ENCODE data around the gene ADH4. TPM values are rescaled to one million over a fixed set of nuclear protein-coding genes. Genes with fewer than 3 reads are reported as not detected.
A peak's percentile ranks its signal among the peaks of the same experiment; 100 is the strongest.

Gene ADH4
- total and polyA plus RNA-seq, 9 of the 15 experiments (the other 6 are each of a cell fraction or from before 2014, with no cell fraction given) = not detected

DNA sequence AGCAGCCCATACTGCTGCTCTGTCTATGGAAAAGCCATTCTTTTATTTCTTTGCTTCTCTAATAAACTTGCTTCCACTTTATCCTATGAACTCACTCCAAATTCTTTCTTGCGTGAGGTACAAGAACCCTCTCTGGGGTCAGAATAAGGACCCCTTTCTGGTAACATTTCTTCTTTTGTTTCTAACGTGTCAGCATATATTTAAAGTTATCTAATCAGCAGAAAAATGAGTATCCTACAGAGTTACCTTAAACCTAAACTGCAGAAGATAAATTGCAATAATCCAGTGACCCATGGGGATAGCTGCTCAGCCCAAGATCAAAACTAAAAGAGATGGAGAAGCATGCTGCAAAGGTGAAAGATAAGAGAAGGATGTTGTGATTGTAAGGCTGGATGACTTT, 59.5 kb downstream of the ADH4 start:
- intact Hi-C loops (cut with micrococcal nuclease) = no loop called here
- Histone ChIP-seq H3K36me3 (ENCODE audit: control insufficient read depth, insufficient read depth, low read length) (peaks cover 63% of the 10 kb centered on the region), H3K4me2 (ENCODE audit: insufficient read depth, low read length) (no peak overlapping the region), H3K9me3 (replicated peaks; ENCODE audit: control insufficient read depth, insufficient read depth, low read depth, low read length) (no peaks in the 10 kb centered on the region), H3K27ac (ENCODE audit: extremely low read depth, low read depth, low read length) (no peak overlapping the region), H3K9me1 (ENCODE audit: control insufficient read depth, insufficient read depth, low read length) (no peaks in the 10 kb centered on the region), H3K4me3 (no peak overlapping the region), H3K4me1 (replicated peaks in 1 of 2; ENCODE audit: control insufficient read depth in 2 of 2, insufficient read depth in 2 of 2, low read length in 2 of 2) (peaks cover 0 to 4% of the 10 kb centered on the region in 2 experiments; a peak in 3 of 5 replicates), H3K79me2 (ENCODE audit: control insufficient read depth, insufficient read depth, low read length) (peaks cover 58% of the 10 kb centered on the region), H4K20me1 (replicated peaks; ENCODE audit: control insufficient read depth, insufficient read depth, low read length) (no peaks in the 10 kb centered on the region; the same call in 1 of the 2 replicates), H3K9ac (ENCODE audit: insufficient read depth in 1 of 2, low read depth in 2 of 2, low read length in 2 of 2) (no peak overlapping the region), H3K27me3 (ENCODE audit: control insufficient read depth in 2 of 2, insufficient read depth in 2 of 2, low read length in 2 of 2) (no peaks in the 10 kb centered on the region), H2AFZ (ENCODE audit: low read depth, low read length) (no peak overlapping the region)
- DNase-seq (ENCODE audit: extremely low read depth in 1 of 4, low spot score in 3 of 4) (no peak), FAIRE-seq (no peak), ATAC-seq (no peak)
- TF ChIP-seq ZNF316 (IDR thresholded peaks at IDR 0.05) = peak; percentile 89
- TF ChIP-seq MAFK (IDR thresholded peaks at IDR 0.05; ENCODE audit: low read length) = peak; percentile 62; the same call in 1 of the 2 replicates
- TF ChIP-seq, protein P1, sequence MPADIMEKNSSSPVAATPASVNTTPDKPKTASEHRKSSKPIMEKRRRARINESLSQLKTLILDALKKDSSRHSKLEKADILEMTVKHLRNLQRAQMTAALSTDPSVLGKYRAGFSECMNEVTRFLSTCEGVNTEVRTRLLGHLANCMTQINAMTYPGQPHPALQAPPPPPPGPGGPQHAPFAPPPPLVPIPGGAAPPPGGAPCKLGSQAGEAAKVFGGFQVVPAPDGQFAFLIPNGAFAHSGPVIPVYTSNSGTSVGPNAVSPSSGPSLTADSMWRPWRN (IDR thresholded peaks at IDR 0.05; ENCODE audit: low read depth) = no peak
- peak; percentile 67 for TF ChIP-seq C11orf30 (IDR thresholded peaks at IDR 0.05; ENCODE audit: low read depth)
- TF ChIP-seq, protein P2, sequence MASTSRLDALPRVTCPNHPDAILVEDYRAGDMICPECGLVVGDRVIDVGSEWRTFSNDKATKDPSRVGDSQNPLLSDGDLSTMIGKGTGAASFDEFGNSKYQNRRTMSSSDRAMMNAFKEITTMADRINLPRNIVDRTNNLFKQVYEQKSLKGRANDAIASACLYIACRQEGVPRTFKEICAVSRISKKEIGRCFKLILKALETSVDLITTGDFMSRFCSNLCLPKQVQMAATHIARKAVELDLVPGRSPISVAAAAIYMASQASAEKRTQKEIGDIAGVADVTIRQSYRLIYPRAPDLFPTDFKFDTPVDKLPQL (IDR thresholded peaks at IDR 0.05; ENCODE audit: extremely low read depth, insufficient read length) = no peak
- TF ChIP-seq CBFB (CRISPR knock-in tag; IDR thresholded peaks at IDR 0.05) = no peak
- TF ChIP-seq MAFG (tag; conservative IDR thresholded peaks at IDR 0.05) = peak; percentile 44; the same call in 1 of the 2 replicates
- TF ChIP-seq MAFF (IDR thresholded peaks at IDR 0.05; ENCODE audit: low read length) = peak; percentile 65
- BruUV-seq (replicated peaks) = no TSS peak
- ChIA-PET POLR2A (interaction anchor here (1.0 to 1.4 kb wide), 2 partner anchors 11 to 171 kb away, joined by 3 read pairs; no protein-coding TSS in a partner anchor), CTCF (ENCODE audit: low intra/inter-chr PET ratio) (no interaction called here)
- WGBS (ENCODE audit: insufficient coverage, low coverage, missing lambda C conversion rate) = 86% methylated on average over 2 of the region's 2 CpGs
- in situ Hi-C loops (cut with MboI) = no loop called here

All from K562 (cell line).